ENCODE data around the gene PBLD. TPM values are rescaled to one million over a fixed set of nuclear protein-coding genes. Genes with fewer than 3 reads are reported as not detected.

The PBLD gene
- total RNA-seq, 4 donors from 2014 or later: 5.0 to 12.3 (median 6.4) TPM

- Histone ChIP-seq H3K36me3 (peaks cover 7 to 25% of the 10 kb centered on the region in 2 donors), H3K27me3 (no peaks in the 10 kb centered on the region), H3K27ac (no peak overlapping the region), H3K9me3 (no peaks in the 10 kb centered on the region), H3K4me3 (replicated peaks in 1 of 3) (no peak overlapping the region), H3K4me1 (no peaks in the 10 kb centered on the region)
- intact Hi-C loops (cut with DNase I): no loop called here
- TF ChIP-seq, protein P1, sequence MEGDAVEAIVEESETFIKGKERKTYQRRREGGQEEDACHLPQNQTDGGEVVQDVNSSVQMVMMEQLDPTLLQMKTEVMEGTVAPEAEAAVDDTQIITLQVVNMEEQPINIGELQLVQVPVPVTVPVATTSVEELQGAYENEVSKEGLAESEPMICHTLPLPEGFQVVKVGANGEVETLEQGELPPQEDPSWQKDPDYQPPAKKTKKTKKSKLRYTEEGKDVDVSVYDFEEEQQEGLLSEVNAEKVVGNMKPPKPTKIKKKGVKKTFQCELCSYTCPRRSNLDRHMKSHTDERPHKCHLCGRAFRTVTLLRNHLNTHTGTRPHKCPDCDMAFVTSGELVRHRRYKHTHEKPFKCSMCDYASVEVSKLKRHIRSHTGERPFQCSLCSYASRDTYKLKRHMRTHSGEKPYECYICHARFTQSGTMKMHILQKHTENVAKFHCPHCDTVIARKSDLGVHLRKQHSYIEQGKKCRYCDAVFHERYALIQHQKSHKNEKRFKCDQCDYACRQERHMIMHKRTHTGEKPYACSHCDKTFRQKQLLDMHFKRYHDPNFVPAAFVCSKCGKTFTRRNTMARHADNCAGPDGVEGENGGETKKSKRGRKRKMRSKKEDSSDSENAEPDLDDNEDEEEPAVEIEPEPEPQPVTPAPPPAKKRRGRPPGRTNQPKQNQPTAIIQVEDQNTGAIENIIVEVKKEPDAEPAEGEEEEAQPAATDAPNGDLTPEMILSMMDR (IDR thresholded peaks at IDR 0.05): no peak
- no peak for TF ChIP-seq POLR2A (IDR thresholded peaks at IDR 0.05)
- no peak for DNase-seq
- 91 to 92% methylated on average over 3 of the region's 3 CpGs for WGBS, 2 donors
Observed at GRCh38 chr10:68364101-68364886, 31.6 kb upstream of the PBLD start.

- no peaks in the 10 kb centered on the region for H3K4me1 ChIP-seq
- peaks cover 12 to 25% of the 10 kb centered on the region in 2 donors for H3K36me3 ChIP-seq
- no peak overlapping the region for H3K27ac ChIP-seq
- no peaks in the 10 kb centered on the region for H3K27me3 ChIP-seq
- TF ChIP-seq POLR2A (IDR thresholded peaks at IDR 0.05): no peak
- TF ChIP-seq, protein P1 (IDR thresholded peaks at IDR 0.05): no peak
- 92 to 95% methylated on average over 3 of the region's 3 CpGs for WGBS, 2 donors
- DNase-seq: no peak
- no peak overlapping the region for H3K4me3 ChIP-seq (replicated peaks in 1 of 3)
- intact Hi-C loops (cut with DNase I): no loop called here
- H3K9me3 ChIP-seq: no peaks in the 10 kb centered on the region
Observed at GRCh38 chr10:68362590-68362989, 29.9 kb upstream of the PBLD start.

- H3K9me3 ChIP-seq: no peaks in the 10 kb centered on the region
Observed at GRCh38 chr10:68359189-68359588, 26.5 kb upstream of the PBLD start.

DNA sequence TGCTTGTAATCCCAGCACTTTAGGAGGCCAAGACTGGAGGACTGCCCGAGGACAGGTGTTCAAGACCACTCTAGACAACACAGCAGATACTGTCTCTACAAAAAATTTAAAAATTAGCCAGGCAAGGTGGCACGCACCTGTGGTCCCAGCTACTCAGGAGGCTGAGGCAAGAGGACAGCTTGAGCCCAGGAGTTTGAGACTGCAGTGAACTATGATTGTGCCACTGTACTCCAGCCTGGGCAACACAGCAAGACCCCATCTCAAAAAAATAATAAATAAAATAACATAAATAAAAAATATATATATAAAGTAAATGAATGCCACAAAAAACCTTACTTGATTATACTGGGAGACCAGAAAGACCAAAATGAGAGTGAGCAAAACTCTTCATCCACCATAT is 20.8 kb upstream of the PBLD start:
- intact Hi-C loops (cut with DNase I): no loop called here

More at GRCh38 chr10:68359189-68359588, 26.5 kb upstream of the PBLD start:
- Histone ChIP-seq H3K36me3 (peaks cover 16 to 31% of the 10 kb centered on the region in 2 donors), H3K4me3 (replicated peaks in 1 of 3) (no peak overlapping the region), H3K27ac (no peak overlapping the region), H3K27me3 (no peaks in the 10 kb centered on the region), H3K4me1 (no peaks in the 10 kb centered on the region)
- intact Hi-C loops (cut with DNase I): no loop called here
- no peak for TF ChIP-seq POLR2A (IDR thresholded peaks at IDR 0.05)
- TF ChIP-seq, protein P1 (IDR thresholded peaks at IDR 0.05): no peak
- no peak for DNase-seq
- 94 to 95% methylated on average over 6 of the region's 6 CpGs for WGBS, 2 donors

More for the DNA sequence above, 20.8 kb upstream of the PBLD start:
- Histone ChIP-seq H3K27me3 (no peaks in the 10 kb centered on the region), H3K27ac (no peak overlapping the region), H3K4me3 (replicated peaks in 1 of 3) (no peak overlapping the region), H3K4me1 (no peaks in the 10 kb centered on the region), H3K9me3 (no peaks in the 10 kb centered on the region), H3K36me3 (peaks cover 16 to 20% of the 10 kb centered on the region in 2 donors)
- TF ChIP-seq, protein P1 (IDR thresholded peaks at IDR 0.05): no peak
- TF ChIP-seq POLR2A (IDR thresholded peaks at IDR 0.05): no peak
- 96 to 97% methylated on average over 2 of the region's 2 CpGs for WGBS, 2 donors
- DNase-seq: no peak
